Frontal cortex (tissue), 4 donors: ENCODE data around the gene NUDCD3. TPM values are rescaled to one million over a fixed set of nuclear protein-coding genes. Genes with fewer than 3 reads are reported as not detected.

ENCODE experiments used
- DNase-seq, 2 donors: peaks; one replicate each; pipeline ENCODE4 v3.0.0; 2012; ENCODE audit warnings: low spot score in 2 of 2
- FAIRE-seq: peaks from 2 replicates; lab custom pipeline; 2012; peaks lifted over from hg19 to GRCh38; lab: Jason Lieb, UNC
- total RNA-seq: library from RNA; depleted of rRNA; stranded (reverse); fragments of >200 nt; gene quantifications from one replicate; pipeline ENCODE4 v1.2.3, GENCODE V29; 2014
- donor health status: control.
- donor health status: control.
- donor health status: control.

Gene NUDCD3
- total RNA-seq, 1 donor from 2014 or later = 110 TPM

DNA sequence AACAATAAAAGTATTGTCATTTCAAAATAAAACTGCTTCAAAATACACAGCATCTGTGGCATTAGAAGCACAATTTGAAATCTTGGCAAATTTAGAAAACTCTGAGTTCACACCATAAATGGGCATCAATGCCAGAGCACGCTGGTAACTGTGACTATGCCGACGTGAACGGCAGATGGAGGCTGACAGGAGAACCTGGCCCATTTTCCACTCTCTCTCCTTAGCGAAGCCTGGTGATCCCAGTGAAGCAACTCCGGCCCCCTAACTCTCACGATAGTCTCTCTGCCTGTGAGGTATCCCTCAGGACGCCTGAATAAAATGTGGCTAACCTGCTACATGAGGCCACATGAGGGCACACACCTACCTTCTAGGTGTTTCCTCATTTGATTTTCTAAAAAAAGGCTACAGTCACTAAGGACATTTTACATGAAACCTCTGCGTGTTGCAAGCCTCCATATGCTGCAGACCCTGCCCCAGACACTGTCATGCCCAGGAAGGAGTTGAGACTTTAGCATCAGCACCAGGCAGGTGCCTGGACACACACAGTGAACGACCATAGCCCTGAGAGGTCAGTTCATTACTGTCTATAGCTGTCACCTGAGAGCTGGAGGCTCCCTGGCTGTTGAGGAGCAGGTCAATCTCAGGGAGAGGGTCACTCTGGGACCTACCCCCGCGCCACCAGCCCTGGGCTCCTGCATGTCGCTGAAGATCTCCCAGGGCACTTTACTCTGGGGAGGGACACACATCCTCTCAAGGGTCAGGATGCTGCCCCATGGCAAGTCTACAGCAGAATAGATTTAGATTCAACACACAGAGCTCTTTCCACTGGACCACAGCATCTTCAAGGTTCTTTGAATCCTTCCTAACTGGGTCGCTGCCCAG, 102.1 kb downstream of the NUDCD3 start:
- no peak for DNase-seq
- no peak for FAIRE-seq

- DNase-seq (no peak), FAIRE-seq (no peak)
These were observed 103.1 kb downstream of the NUDCD3 start for GRCh38 chr7:44387389-44387788.

GRCh38 chr7:44386139-44386913, 104.1 kb downstream of the NUDCD3 start:
- DNase-seq (no peak), FAIRE-seq (no peak)

DNA sequence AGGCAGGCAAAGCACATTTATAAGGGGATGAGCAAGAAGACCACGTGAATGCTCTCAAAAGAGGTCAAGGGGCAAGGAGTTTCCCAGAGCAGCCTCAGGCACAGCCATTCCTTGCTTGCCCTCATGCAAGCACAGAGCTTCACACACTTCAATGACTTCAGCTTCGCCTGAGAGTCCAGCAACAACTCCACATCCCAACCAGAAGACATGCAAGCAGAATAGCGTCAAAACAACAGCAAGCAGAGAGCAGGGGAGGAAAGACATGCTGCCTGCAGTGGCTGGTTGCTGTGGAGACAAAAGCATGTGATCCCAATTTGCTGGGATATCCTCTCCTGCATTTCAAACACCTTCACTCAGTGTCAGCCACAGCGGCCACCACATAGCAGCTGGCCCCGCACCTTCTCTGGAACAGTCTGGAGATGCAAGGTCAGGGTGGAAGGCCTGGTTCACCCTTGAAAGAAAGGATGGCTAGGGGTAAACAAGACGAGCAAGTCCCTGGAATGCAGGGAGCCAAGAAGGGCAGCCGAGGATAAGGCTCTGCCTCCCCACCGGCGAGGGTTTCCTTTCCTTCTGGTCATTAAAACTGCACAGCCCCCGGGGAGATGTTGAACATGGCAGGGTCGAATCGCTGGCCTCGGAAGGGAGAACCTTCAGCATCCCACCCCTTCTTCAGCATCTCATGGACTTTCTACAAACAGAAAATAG, 104.9 kb downstream of the NUDCD3 start:
- FAIRE-seq (no peak), DNase-seq (no peak)

GRCh38 chr7:44384586-44385433, 105.6 kb downstream of the NUDCD3 start:
- FAIRE-seq (no peak), DNase-seq (no peak)

- DNase-seq (no peak), FAIRE-seq (no peak)
These were observed 106.9 kb downstream of the NUDCD3 start for GRCh38 chr7:44383566-44383965.

DNA sequence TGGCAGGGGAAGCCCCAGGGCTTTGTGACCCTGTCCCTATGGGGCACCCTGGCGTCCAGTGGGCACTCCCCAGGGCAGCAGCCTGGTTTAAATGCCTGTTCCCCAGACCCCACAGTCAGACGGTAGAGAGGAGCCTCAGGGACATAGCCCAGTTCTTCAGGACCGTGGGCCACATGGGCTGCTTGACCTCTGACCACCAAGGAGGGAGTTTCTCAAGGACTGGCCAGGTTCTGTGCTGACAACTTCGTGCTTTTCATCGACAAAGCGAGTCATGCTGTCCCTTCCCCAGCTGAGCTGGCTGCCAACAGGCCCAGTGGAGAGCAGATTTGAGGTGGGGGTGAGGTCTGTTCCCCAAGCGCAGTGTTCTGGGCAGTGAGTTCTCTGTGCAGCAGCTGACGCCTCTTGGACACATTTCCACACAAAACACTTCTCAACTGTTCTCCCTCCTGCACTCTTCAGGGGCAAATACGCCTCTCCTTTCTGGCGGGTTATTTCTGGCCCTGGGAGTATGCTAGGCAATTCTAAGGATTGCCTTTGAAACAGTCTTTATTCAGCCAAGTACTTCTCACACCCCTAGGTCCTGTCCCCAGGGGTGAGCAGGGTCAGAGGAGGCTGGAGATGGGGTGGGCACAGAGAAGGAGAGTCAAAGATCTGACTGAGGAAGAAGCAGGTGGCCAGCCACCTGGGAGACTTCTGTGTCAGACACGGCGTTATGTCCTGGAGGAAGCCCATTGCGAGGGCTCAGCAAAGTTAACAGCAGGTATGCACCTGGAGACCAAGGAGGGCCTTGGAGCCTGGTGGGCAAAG, 107.8 kb downstream of the NUDCD3 start:
- DNase-seq (peak in 1 of 2 donors; percentile 13), FAIRE-seq (no peak)

GRCh38 chr7:44381494-44382220, 108.8 kb downstream of the NUDCD3 start:
- DNase-seq (no peak), FAIRE-seq (no peak)

DNA sequence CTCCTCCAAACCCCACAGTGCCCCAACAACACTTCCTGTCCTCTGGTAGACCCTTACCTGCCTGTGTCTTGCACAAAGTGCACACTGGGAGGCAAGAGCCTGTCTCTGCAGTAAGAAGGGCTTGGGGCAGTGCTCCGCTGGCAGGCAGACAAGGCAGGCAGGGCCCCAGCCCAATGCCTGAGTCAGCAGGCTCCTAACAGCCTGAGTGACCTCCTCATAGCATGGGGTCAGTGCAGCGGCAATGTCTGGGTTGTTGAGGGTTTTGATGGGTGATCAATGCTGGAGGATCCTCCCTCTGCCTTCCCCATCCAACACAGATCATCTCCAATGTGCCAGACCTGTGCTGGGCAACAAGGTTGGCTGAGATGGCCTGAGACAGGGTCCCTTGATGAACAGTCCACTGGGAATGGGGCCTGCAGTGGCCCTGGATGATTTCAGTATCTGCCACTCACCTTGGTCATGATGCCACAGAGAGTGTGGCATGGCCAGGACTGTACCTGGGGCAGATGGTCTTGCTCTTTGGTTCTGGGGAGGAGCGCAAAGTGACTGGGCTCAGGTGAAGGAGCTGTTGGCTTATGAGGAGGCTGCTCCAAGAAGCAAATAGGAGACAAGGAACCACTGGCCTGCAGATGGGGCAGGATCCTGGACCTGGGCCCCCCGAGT, 109.5 kb downstream of the NUDCD3 start:
- FAIRE-seq = no peak
- no peak for DNase-seq

- DNase-seq (no peak), FAIRE-seq (no peak)
These were observed 110.1 kb downstream of the NUDCD3 start for GRCh38 chr7:44380189-44380830.

GRCh38 chr7:44379366-44380188, 110.9 kb downstream of the NUDCD3 start:
- FAIRE-seq = no peak
- DNase-seq = no peak

- FAIRE-seq = no peak
- no peak for DNase-seq
These were observed 111.7 kb downstream of the NUDCD3 start for GRCh38 chr7:44378744-44379143.

DNA sequence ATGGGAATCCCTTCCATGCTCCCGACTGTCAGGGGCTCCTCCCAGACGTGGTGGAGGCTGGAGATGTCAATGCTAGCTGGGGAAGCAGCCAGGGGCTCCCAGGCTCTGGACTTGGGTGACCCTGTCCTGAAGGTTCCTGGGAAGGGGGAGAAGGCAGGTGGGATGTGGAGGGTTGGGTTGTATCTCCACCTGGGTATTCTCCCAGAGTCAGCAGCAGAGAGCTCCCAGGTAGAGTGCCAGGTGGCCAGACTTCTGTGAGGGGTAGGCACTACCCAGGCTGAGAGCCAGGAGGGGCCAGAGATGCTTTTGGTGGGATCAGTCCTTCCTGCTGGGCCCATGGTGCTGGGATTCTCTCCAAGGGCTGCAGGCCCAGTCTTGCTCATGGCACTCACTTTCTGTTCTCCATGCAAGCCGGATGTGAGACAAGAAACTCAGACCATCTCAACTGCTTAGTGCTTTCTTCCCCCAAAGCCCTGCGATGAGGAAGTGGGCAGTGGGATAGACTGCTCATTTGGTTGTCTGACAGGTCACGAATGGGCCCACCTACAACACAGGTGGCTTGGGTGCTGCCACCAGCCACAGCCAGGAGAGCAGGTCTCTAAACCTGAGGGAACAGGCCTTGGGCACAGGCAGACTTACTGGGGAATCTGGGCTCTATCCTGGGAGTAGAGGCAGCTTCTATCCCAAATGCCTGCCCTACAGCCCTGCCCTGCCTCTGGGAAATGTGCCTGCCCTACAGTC, 112.6 kb downstream of the NUDCD3 start:
- FAIRE-seq (no peak), DNase-seq (no peak)

DNA sequence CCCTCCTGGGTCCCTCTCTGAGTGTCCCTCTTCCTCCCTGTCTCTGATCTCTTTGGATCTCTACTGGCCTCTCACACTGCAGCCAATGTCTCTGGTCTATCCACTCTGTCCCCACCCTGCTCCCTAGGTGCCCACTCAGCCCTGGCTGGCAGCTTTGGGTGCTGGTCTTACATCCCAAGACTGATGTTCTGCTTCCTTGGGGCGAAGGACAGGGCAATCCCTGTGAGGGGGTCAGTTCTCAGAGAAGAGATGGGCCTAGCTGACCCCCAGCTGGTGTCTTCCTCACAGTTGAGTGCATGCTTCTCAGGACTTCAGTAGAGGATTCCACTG, 113.4 kb downstream of the NUDCD3 start:
- FAIRE-seq = no peak
- DNase-seq = no peak

- no peak for DNase-seq
- no peak for FAIRE-seq
These were observed 113.9 kb downstream of the NUDCD3 start for GRCh38 chr7:44376429-44377133.
